ENCODE results near the gene ZBTB9.

DNA sequence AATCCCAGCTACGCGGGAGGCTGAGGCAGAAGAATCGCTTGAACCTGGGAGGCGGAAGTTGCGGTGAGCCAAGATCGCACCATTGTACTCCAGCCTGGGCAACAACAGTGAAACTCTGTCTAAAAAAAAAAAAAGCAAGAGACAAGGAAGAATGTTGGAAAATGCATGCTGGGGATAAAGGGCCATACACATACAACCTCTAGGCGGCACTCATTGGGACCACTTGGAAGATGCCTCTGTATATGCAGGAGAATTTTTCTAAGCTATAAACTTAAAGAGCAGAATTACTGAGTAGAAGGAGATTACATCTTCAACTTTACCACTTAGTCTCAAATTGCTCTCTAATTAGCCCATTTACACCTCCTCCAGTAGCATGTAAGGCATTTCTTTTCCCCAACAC is 42.8 kb downstream of the ZBTB9 start:
- TF ChIP-seq, protein P1, sequence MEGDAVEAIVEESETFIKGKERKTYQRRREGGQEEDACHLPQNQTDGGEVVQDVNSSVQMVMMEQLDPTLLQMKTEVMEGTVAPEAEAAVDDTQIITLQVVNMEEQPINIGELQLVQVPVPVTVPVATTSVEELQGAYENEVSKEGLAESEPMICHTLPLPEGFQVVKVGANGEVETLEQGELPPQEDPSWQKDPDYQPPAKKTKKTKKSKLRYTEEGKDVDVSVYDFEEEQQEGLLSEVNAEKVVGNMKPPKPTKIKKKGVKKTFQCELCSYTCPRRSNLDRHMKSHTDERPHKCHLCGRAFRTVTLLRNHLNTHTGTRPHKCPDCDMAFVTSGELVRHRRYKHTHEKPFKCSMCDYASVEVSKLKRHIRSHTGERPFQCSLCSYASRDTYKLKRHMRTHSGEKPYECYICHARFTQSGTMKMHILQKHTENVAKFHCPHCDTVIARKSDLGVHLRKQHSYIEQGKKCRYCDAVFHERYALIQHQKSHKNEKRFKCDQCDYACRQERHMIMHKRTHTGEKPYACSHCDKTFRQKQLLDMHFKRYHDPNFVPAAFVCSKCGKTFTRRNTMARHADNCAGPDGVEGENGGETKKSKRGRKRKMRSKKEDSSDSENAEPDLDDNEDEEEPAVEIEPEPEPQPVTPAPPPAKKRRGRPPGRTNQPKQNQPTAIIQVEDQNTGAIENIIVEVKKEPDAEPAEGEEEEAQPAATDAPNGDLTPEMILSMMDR (IDR thresholded peaks at IDR 0.05; ENCODE audit: poor library complexity): no peak
- no peak for TF ChIP-seq EZH2 (IDR thresholded peaks at IDR 0.05; ENCODE audit: borderline replicate concordance)
- no peak for TF ChIP-seq EZH2phosphoT487 (IDR thresholded peaks at IDR 0.05; ENCODE audit: low read depth, severe bottlenecking, unreplicated experiment)
